ENCODE results near the gene DDOST.

The DDOST gene

GRCh38 chr1:20700636-20701215 is 39.6 kb upstream of the DDOST start:
- H3K4me3 ChIP-seq (replicated peaks; ENCODE audit: low read depth, low read length), result no peak overlapping the region
- no peak for DNase-seq (ENCODE audit: extremely low read depth, low read depth)
- no peak for TF ChIP-seq CTCF (IDR thresholded peaks at IDR 0.05; ENCODE audit: low read depth, low read length, missing control alignments)

- no peak overlapping the region for H3K4me3 ChIP-seq (replicated peaks; ENCODE audit: low read depth, low read length)
- TF ChIP-seq CTCF (IDR thresholded peaks at IDR 0.05; ENCODE audit: low read depth, low read length, missing control alignments), result no peak
- DNase-seq (ENCODE audit: extremely low read depth, low read depth), result no peak
Observed at GRCh38 chr1:20699558-20699957, 38.4 kb upstream of the DDOST start.

GRCh38 chr1:20698195-20698910 is 37.2 kb upstream of the DDOST start:
- TF ChIP-seq CTCF (IDR thresholded peaks at IDR 0.05; ENCODE audit: low read depth, low read length, missing control alignments), result no peak
- H3K4me3 ChIP-seq (replicated peaks; ENCODE audit: low read depth, low read length), result no peak overlapping the region
- peak; percentile 44 for DNase-seq (ENCODE audit: extremely low read depth, low read depth)

- H3K4me3 ChIP-seq (replicated peaks; ENCODE audit: low read depth, low read length), result peak overlapping the region; percentile 47
- no peak for TF ChIP-seq CTCF (IDR thresholded peaks at IDR 0.05; ENCODE audit: low read depth, low read length, missing control alignments)
- no peak for DNase-seq (ENCODE audit: extremely low read depth, low read depth)
Observed at GRCh38 chr1:20697563-20697962, 36.4 kb upstream of the DDOST start.

GRCh38 chr1:20696397-20697333 is 35.5 kb upstream of the DDOST start:
- H3K4me3 ChIP-seq (replicated peaks; ENCODE audit: low read depth, low read length), result peak overlapping the region; percentile 47
- TF ChIP-seq CTCF (IDR thresholded peaks at IDR 0.05; ENCODE audit: low read depth, low read length, missing control alignments), result peak; percentile 74
- DNase-seq (ENCODE audit: extremely low read depth, low read depth), result peak; percentile 85

- H3K4me3 ChIP-seq (replicated peaks; ENCODE audit: low read depth, low read length), result no peak overlapping the region
- DNase-seq (ENCODE audit: extremely low read depth, low read depth), result no peak
Observed at GRCh38 chr1:20695515-20695914, 34.3 kb upstream of the DDOST start.

More at GRCh38 chr1:20695515-20695914, 34.3 kb upstream of the DDOST start:
- TF ChIP-seq CTCF (IDR thresholded peaks at IDR 0.05; ENCODE audit: low read depth, low read length, missing control alignments), result no peak
